Stimulated activated CD8-positive, alpha-beta memory T cell treated with anti-CD3 and anti-CD28 coated beads, Interleukin-12 subunit alpha, Interleukin-12 subunit beta, amount 100 ng/mL, for 24 hours (primary cell): ENCODE data around the gene CRYL1.
"Not testable (repeated sequence)": the region's sequence is repeated elsewhere in the genome, so short reads cannot be mapped to it uniquely, and the experiment has no call there.

Source experiments
- DNase-seq: peaks from one replicate; pipeline ENCODE4 v3.0.0-alpha.2; 2020; ENCODE audit errors: extremely low read depth

Gene CRYL1

DNA sequence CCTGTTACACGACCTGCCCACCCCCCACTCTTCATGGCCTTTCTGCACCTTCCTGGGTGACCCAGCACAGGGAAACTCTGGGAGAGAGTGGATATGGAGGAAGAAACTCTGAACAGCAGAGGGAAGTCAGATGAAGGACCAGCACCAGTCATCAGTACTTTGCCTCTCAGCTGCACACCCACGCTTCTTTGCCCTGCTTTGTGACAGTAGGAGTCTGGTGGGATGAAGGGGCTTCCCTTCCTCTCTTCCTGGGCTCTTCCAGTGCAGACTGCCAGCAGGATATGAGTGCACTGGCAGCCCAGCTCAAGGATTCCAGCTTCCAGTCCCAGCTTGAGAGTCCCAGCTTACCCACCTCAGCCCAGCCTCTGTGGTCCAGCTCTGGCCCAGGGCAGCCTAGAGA lies 68.9 kb downstream of the CRYL1 start:
- DNase-seq, result no peak

DNA sequence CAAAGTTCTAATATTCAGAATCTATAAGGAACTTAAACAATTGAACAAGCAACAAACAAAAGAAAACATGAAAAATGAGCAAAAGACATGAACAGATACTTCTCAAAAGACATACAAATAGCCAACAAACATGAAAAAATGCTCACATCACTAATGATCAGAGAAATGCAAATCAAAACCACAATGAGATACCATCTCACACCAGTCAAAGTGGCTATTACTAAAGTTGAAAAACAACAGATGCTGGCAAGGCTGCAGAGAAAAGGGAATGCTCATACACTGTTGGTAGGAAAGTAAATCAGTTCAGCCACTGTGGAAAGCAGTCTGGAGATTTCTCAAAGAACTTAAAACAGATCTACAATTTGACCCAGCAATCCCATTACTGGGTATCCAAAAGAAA lies 74.3 kb downstream of the CRYL1 start:
- no peak for DNase-seq

DNA sequence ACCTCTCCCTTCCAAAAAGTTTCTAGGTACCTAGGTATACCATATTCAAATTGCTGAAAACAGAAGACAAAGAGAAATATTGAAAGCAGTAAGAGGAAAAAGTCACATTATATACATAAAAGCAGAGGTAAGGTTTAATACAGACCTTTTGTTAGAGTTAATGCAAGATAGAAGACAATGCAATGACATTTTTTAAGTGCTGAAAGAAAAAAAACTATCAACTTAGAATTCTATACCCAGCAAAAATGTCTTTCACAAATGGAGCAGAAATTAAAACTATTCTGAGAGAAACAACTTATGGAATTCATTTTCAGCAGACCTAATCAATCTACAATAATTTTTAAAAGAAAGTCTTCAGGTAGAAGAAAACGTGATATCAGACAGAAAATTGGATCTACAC lies 77.2 kb downstream of the CRYL1 start:
- DNase-seq, result no peak

DNA sequence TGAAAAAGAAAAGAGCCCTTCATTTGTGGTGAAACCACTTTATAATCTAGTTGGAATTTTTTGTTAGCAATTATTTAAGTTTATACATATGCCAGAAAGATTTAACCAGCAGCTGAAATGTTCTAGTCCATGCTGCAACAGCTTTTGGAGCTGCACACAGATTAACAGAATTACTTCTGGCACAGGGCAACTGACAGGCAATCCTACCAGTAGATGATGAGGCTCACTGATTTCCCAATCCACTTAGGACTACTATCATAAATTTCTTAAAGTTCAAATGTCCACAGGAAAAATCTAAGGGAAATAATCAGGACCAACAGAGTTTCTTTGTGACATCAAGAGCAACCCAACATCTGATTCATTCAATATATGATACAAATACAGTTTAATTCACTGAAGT lies 78.8 kb downstream of the CRYL1 start:
- DNase-seq, result no peak

DNA sequence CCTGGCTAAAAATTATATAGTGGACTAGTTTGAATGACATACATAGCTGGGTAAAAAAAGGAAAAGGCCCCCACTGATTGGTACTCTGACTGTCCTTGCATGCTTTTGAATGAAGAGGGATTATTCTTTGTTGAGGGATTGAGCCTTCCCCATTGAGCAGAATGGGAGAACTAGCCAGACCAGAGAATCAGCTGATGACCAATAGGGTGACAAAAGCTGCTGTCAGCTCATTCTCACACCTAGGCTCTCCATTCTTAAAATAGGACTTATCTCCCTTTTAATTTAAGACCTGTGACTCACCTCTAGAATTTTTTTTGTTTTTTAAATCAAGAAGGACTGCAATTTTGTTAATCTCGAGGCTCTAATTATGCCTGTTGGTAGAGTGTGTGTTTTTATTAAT lies 79.3 kb downstream of the CRYL1 start:
- DNase-seq, result no peak

DNA sequence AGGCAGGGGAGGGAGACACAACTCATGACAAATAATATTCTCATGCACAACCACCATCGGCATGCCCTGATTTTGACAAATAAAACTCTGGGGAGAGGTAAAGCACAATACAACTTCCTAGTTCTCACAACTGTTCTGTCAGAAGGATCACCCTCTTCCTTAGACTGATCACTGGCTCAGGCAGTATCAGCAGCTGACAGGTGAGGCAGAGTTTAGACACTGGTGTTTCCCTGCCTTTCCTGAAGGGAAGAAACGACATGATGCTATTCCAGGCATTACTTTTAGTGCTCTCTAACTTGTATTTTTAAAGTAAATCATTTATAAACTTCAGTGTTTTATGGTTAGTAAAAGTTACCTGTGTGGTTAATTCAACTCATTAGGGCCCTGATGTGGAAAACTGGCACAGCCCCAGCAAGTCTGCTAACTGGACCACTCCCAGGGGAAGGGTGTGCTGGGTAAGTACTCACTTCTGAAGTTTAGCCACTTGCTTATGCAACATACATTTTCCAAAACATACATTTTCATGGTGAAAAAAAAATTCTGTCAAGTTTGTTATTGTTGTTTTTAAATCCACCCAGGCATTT lies 82.8 kb downstream of the CRYL1 start:
- DNase-seq, result no peak

DNA sequence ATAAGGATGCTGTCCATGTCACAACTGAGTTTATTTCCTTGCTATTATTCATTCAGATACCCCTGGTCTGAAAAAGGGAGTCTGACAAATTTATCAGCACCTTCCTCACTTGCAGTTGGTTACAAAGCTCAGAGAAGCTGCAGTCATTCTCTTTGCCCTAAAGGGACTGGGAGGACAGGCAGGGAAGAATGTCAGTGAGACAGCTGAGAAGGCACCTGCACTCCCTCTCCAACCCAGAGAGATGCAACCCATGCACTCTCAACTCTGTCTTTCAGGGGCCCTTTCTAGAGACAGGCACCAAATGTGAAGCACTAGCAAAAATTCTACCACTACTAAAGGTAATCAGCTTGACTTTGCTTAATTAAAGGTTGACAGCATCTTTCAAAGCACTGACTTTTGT lies 83.3 kb downstream of the CRYL1 start:
- DNase-seq, result no peak

DNA sequence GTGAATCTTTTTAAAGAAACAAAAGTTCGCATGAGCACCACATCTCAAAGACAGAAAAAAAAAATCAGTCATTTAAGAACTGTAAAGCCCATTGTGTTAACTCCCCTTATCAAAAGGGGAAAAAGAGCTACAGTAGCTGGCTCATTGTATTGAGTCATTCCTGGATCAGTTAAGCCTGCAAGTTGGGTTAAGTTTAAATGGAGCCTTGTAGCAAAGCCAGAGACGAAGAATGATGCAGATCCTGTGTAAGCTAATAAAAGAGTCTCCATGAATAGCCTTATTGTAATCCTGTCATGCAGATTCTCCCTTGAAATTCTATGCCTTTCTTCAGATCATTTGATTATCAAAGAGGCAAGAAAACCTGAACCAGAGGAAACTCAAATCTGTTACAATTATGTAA lies 83.8 kb downstream of the CRYL1 start:
- no peak for DNase-seq

DNA sequence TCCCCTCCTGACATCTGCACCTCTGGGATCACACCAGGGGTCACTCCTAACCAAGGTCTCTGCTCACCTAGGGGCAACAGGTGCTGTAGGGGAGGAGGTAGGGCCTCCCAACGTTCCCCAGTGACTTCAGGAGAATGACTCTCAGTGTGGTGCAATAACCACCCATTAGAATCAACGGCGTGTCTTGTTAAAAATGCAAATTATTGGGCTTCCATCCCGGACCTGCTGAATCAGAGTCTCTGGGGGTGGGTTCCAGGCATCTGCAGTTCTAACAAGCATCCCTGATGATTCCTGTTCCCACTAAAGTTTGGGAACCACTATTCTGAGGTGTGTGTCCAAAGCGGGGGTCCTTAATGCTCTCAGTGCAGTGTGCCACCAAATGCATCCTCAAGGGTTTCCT lies 84.6 kb downstream of the CRYL1 start:
- no peak for DNase-seq

DNA sequence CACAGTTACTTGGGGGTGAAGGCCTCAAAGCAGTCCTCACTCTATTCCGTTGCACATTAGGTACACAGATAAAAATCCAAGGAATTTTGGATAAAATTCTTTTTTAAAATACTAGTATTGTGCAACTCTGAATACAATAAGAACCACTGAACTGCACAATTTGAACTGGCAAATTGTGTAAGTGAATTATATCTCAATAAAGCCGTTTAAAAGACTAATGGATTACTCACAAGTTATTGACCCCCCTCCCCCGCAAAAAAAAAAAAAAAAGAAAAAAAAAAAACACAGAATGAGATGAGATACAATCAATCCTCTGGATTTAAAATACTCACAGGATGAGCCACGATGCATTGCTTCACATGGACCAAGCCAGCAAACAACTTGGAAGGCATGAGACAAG lies 86.4 kb downstream of the CRYL1 start:
- DNase-seq, result no peak

DNA sequence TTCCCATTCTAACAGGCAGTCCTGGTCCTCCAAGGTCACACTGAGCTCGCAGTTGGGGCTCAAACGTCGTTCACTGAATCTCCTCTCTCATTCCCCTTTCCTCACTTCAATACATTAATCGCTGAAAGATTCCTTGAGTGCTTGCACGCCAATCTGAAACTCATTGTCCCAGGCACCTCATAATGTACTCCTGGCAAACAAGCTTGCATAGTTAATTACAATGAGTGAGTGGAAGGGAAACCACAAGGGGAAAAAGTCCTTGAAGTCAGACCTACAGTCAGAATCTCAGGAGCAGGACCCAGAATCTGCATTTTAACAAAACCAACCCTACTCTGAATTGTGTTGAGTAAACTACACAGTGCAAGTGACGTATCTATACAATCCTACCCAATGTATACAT lies 86.9 kb downstream of the CRYL1 start:
- no peak for DNase-seq

DNA sequence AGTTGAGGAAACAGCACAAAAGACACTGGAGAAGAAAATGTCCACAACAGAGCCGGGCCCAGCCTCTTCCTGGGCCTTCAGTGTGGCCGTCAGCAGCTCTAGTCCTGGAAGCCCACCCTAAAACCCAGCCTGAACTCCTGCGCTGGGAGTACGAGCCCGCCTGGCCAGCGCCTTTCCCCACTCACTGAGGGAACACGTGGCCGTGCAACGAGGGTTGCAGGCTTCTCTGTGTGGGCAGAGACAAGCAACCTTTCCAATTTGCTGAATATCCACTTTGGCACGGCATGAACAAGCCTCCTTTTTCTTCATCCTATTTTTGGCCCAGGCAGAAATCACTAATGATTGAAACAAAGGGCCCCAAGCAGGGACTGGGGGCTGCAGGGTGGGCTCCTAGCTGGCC lies 89.2 kb downstream of the CRYL1 start:
- no peak for DNase-seq

DNA sequence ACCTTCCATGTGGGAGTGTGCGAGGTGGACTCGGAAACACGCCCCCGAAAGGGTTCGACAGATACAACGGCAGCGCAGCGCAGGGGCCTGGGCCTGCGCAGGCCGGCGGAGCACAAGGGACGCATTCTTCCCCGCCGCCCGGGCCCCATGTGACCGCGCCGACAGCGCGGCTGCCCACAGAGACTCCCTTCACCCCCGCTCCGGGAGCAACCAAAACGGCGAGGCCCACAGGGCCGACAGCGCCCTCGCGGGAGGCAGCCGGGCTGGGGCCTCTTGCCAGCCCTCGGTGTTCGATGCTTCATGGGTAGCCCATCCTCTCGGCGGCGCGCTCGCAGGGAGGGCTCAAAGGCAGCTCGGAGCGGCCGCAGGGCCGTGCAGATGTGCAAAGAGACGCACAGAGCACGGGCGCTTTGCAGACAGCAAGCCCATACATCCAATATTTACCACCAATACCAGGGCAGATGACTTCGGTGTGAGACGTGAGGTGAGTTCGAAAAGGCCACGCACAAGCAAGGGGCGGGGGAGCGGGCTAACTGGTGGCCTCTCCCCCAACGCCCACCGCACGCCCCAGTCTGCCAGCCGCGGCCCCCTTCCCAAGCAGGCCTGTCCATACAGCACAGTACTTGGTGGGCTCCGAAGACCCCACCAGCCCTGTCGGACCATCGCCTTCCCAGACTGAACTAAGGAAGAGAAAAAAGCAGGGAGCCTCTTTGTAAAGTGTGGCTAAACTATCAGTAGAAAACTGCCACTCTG lies 89.9 kb downstream of the CRYL1 start:
- no peak for DNase-seq

DNA sequence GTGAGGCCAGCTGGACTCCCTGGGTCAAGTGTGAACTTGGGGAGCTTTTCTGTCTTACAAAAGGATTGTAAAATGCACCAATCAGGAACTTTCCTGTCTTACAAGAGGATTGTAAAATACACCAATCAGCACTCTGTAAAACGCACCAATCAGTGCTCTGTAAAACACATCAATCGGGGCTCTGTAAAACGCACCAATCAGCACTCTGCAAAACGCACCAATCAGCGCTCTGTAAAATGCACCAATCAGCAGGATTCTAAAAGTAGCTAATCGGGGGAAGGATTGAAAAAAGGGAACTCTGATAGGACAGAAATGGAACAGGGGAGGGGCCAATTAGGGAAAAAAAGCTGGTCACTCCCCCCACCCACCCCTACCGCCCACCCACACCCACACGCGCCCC lies 91.4 kb downstream of the CRYL1 start:
- not testable (repeated sequence) for DNase-seq

DNA sequence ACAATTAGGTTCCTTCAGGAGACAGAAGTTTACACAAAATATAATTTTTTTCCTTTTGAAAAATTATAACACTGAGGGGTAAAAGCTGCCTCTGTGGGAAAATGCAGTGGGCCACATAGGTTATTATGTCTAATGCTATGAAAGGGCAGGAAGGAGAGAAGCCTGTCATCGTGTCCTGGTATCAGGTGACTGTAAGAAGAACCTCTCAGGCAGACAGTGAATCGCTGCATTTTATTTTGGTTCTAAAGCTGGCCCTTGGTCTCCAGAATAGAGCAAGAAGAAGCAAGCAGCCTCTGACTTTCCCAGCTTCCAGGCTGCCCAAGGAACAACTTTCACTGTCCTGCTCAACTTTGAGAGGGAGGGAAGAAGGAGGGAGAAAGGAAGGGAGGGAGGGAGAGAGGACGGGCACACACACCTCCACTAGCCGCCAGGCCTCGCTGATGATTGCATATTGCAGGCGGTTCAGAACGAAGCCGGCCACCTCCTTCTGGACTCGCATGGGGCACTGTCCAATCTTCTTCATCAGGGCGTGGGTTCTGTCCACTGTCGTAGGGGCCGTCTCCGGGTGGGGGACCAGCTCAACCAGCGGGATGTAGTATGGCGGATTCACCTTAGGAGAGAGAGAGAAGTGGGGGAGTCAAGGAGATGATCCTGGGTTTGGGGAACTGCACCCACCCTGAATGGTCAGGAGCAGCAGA lies 93.8 kb downstream of the CRYL1 start:
- no peak for DNase-seq

DNA sequence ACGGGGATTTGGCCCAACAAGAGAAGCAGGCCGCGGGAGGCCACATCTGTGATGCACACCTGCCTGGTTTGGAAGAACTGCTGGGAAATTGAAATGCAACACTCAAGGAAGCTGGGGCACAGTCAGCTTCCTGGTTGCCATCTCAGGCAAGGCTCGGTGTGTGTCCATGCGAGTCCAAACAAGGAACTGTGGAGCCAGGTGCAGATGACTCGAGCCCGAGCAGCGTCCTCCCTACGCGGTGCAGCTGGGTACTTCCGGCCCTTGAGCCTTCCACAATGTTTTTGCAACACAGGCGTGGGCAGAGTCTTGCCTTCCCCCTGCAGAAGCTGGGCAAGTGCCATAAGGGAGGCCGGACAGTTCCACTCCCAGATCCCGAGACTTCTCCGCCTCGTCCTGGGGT lies 94.6 kb downstream of the CRYL1 start:
- DNase-seq, result no peak

DNA sequence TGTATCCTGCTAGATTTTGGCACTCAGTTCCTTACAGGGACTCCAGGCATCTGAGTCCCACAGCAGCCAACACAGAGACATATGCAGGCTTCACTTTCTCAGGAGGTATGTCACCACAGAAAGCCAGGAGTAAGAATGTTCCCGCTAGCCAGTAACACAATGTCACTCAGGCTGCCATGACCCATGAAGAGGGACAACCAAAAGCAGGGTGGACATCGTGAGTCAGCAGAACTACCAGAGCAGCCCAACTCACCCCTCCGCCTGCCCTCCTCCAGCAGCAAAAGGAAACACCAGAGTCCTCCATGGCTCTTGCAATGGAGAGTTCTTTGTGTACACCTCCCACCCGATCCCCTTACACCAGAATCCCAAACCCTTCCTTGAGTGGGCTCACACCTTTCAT lies 95.4 kb downstream of the CRYL1 start:
- no peak for DNase-seq

DNA sequence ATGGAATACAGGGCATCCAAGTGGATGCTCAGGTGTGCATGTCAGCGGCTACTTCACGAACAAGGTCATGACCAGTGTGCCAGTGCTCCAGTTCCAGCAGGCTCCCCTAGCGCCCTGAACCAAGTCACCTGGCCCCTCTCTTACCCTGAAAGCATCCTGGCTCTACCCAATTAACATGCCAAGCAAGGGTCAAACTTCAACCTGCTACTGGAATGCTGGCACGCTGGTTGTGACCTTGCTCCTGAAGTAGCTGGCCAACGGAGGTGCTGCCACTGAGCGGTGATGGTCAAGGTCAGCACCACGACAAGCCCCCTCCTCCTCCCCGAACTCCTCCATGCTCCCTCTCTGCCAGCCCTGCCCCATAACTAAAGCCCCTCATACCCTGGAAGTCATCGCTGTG lies 96.0 kb downstream of the CRYL1 start:
- DNase-seq, result no peak

DNA sequence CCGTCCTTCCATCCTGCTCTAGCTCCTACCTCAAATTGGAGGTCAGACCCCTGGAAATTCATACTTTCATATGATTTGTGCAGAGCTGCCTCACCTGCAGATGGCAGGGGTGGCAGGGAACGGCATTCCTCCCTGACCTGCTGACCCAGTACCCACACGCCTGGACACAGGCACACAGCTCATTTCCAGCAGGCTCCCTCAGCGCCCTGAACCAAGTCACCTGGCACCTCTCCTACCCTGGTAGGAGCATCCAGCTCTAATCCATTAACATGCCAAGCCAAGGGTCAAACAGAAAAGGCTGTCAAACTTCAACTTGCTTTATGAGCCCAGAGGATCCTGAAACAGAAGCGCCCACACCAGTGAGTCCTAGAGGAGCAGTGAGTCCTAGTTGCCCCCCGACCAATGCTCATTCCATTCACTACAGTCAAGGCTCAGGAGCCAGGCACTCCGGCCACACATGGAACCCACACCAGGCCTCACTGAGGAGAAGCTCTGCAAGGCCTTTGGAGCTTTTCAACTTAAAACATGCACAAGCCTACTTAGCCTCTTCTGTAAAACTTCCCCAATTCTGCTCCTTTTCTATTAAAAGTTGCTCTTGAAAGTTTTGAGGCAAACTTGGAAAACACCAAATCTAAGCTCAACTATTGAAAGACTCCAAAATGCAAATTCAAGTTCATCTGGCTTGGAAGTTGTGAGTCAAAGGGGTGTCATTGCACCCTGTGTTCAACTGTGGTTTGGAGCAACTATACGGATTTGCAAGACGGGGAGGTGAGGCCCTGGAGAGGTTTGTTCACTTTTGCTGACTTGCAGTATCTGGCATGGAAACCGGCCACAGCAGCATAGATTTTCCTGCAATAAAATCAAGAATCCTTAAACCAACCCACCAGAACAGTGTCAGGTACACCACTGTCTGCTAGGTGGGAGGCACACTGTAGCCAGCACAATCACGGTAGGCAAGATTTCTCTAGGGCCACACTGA lies 96.7 kb downstream of the CRYL1 start:
- no peak for DNase-seq

DNA sequence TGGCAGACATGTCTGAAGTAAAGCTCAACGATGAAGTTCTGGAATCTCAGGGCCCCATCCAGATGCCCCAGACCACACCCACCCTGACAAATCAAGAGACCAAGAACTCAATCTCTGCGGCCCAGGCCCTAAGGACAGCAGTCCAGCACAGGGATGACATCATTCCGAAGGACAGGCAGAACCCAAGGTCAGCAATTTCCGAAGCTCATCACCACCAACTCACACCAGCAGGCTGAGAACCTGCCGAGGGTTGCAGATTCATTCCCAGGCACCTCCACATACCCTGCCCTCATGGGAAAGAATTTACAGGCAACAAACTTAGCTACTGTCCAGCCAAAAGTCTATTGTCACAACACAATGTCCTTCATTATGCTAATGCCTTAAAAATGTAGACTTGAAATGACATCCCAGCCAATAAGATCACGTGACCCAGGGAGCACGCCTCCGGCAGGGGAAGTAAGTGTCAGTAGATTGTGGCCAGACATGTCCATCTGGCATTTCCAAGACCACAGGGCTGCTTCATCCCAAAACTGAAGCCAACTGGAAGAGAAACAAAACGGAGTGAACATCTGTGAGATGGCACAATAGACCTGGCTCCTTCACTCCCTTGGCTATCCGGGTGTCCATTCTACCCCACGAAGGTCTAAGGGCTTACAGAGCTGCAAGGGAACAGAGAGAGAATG lies 98.8 kb downstream of the CRYL1 start:
- DNase-seq, result no peak

DNA sequence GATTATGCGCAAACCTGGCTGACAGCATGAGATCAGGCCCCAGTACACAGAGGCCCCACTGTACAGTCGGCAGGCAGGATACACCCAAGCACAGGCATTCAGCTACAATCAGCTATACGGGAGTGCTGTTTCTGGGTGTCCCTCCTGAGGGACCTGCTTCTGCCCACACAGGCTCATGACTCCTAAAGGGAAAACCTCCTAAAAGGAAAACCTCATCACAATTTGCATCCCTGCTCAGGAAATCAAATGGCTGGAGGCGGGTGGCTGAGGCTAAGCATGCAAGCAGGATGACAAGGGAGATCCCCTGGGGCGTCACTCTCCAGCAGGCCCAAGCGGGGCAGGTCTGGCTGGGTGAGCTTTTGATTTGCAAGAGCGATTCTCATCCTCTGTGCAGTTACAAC lies 99.8 kb downstream of the CRYL1 start:
- DNase-seq, result no peak

DNA sequence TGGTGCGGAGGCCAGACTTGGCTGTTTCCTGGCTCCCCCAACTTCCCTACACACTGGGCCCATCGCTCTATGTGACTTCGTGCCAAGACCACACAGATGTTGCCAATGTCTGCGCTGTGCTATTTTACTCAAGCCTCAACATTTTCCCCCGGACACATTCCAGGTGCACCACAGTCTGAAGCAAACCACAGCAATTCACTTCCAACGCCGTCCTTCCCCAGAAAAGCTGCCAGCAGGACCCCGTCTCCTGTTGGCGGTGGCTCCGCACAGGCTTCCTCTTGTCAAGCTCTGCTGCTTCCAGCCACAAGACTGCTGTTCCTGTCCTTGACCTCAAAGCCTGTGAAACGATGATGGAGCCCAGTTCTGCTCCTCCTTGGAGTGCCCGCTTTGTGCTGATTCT lies 100.7 kb downstream of the CRYL1 start:
- no peak for DNase-seq
